COLO668 (cell line): Measurements from ENCODE around the gene GPR161.
"Not testable (repeated sequence)": the region's sequence is repeated elsewhere in the genome, so short reads cannot be mapped to it uniquely, and the experiment has no call there.

ENCODE experiments used
- DNase-seq: peaks from one replicate; lab custom pipeline; 2025; ENCODE audit not compliant: unreplicated experiment; lab: John Stamatoyannopoulos, UW

GPR161 gene

DNA sequence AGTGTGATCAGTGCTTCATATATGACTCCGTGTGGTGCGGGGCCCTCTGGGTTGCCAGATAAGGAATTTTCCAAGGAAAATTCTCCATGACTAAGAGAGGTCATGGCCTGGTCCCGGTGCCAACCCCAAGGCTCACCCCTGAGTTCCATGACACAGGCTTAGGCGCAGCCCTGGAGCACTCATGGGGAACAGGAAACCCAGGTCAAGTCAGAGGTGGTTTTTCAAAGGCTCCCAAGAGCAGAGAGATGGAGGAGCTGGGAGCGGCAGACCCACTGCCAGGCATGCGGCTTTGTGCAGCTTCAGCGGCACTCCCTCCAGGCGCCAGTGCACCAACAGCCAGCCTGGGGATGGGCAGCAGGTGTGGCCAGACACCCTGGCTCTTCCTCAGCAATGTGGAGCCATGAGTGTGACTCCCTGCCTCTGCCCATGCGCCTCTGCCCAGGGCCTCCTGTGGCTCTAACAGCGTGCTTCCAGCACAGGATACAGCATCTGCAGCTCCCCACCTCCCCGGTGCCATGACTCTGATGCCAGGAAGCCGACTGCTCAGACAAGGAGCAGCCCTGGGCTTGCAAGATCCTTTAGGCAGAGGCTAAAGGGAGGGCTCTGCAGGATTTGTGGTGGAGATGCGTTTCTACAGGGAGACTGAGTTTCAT is 47.3 kb downstream of the GPR161 start:
- no peak for DNase-seq

- DNase-seq = no peak
Measured at GRCh38 chr1:168088511-168089325, 48.0 kb downstream of the GPR161 start.

GRCh38 chr1:168087696-168088095 is 49.0 kb downstream of the GPR161 start:
- DNase-seq = no peak

DNA sequence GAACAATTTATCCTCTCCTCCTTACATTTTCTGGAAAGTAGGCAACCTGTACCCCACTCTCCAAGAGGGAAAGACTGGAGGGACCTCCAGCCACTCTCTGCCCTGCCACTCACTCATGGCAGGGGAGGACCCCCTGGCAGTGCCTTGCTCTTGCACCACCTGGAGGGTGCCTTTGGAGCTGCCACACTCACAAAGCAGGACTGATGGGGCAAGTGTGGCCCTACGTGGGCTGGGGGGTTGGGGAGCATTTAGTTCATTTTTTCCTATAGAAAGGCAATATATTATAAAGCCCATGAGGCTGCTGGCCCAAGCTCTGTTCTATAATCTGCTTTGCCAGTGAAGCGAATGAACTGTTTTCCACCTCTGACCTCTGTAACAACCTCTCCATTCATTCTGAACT is 50.3 kb downstream of the GPR161 start:
- no peak for DNase-seq

GRCh38 chr1:168085401-168085872 is 51.3 kb downstream of the GPR161 start:
- no peak for DNase-seq

GRCh38 chr1:168084396-168085231 is 52.1 kb downstream of the GPR161 start:
- peak; percentile 39 for DNase-seq

DNA sequence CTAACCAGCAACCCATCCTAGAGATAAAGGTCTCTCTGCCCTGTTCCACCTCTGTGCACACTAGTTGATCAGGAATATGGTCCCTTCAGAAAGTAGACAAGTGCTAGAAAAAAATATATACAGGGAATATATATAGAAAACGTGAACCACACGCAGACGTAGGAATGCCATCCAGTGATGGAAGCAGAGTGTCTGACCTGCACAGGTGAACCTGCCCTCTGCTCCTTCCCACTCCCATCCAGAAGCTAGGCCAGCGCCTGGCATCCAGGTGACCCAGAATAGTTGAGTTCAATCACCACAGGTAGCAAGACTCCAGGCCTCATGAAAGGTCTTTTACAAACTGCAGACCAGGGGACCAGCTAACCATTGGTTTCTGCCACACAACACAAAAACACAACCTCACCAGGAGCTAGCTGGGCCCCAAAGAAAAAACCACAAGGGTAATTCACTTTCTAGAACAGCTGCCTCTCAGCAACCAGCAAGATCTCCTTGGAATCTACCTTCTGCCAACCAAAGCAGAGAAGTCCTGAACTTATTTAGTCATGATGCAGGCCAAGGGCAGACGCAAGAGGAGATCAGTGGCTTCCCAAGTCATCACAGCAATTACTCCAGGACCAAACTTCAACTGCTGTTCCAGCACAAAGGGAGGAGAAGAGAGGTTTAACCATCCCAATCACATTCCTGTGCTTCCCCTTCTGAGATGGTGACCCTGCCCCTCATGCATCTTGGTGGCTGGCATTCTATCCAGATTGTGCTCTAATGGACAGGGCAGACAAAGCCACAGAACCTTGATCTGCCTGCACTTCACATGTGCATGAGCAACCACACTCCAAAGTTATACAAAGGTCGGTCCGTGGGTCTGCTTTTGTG is 53.0 kb downstream of the GPR161 start:
- DNase-seq = no peak

- DNase-seq = peak; percentile 66
Measured at GRCh38 chr1:168082008-168082876, 54.5 kb downstream of the GPR161 start.

GRCh38 chr1:168081373-168082007 is 55.2 kb downstream of the GPR161 start:
- no peak for DNase-seq

DNA sequence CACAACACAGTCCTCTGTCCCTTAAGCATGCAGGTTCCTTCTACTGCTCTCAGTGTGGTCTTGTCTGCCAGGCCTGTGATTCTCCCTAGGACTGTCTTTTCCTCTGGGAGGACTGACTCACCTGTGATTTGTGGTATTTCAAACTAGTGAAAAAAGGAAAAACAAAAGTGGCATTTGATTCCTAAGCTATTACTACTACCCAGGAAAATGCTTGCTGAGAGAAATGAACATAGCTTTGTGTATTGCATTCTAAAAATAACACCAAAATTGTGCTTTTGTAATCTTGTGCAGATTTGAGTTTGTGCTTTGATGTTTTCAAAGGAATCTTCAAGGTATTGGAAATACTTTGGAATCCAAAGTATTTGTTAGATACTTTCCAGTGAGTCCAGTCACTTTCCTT is 57.0 kb downstream of the GPR161 start:
- no peak for DNase-seq

DNA sequence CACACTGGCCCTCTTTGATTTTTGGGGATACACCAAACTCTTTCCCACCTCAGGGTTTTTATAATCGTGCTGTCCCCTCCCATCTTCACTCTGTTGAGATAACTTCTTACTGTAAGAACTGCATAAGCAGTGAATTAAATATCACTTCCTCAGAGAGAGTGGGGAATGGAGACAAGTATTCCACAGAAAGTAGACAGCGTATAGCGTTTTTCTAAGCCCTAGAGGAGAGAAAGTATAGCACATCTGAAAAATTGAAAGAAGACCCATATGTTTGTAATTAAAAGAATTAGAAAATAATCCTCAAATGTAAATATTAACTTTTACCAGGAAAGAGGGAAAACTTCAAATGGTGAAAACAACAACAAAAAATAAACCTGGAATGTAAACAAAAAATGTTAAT is 67.3 kb downstream of the GPR161 start:
- DNase-seq = no peak

DNA sequence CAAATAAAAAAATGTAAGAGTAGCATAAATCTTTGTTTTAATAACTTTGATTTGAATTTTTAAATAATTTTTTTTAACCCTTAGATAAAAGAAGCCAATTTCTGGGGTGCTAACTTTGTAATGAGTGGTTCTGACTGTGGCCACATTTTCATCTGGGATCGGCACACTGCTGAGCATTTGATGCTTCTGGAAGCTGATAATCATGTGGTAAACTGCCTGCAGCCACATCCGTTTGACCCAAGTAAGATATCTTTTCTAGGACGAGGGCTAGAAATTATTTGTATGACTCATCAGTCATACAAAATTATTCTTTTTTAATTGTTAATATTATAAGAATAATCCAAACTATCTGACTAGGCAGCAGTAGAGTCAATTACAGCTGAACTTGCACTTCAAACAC is 71.2 kb downstream of the GPR161 start:
- no peak for DNase-seq

GRCh38 chr1:168064216-168064615 is 72.5 kb downstream of the GPR161 start:
- DNase-seq = no peak

- no peak for DNase-seq
Measured at GRCh38 chr1:168057921-168058320, 78.8 kb downstream of the GPR161 start.

- DNase-seq = no peak
Measured at GRCh38 chr1:168057355-168057754, 79.4 kb downstream of the GPR161 start.

- not testable (repeated sequence) for DNase-seq
Measured at GRCh38 chr1:168056152-168056551, 80.6 kb downstream of the GPR161 start.

DNA sequence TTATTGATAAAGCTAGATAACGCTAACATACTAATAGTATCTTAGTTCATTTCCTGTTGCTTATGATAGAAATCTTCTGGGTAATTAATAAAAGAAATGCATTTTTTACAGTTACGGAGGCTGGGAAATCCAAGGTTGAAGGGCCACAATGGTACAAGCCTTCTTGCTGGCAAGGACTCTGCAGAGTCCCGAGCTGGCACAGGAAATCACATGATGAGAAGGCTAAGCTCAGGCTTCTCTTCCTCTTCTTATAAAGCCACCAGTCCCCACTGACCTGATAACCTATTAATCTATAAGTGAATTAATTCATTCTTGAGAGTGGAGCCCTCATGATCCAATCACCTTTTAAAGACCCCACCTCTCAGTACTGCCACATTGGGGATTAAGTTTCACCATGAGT is 82.6 kb downstream of the GPR161 start:
- DNase-seq = no peak

DNA sequence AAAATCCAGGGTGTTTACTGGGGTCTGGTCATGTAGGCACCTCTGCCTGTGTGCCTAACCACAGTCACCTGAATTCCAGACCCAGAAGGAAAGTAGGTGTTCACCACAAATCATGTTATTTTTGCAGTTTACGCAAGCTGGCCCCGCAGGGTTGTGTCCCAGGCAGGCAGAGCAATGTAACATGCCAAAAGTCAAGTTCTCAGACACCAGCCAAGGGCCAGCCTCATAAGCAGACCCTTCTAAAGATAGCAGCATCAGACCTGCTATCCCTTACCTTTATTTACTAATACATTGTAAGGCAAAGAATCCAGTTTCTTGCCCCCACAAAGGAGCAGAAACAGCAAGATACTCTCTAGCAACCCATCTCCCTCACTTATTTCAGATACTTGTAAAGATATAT is 83.0 kb downstream of the GPR161 start:
- DNase-seq = no peak

DNA sequence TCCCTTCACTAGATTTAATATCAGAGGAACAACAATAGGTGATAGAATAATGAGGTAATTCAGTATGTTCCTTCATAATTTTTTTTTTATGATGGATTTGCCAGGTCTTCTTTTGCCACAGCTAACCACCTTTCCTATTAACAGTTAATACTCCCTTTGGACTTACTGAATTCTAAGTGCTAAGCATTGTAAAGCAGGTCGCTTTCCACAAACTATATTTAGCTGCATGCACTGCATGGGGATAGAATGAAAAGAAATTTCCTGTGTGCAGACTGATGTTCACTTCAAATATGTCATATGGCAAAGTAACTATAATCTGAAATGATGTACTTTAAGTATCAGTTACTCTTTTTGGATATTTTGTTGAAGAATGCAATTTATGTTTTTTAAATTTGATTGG is 85.8 kb downstream of the GPR161 start:
- DNase-seq = no peak
